ENCODE measurements around the gene MTFMT.

The MTFMT gene

DNA sequence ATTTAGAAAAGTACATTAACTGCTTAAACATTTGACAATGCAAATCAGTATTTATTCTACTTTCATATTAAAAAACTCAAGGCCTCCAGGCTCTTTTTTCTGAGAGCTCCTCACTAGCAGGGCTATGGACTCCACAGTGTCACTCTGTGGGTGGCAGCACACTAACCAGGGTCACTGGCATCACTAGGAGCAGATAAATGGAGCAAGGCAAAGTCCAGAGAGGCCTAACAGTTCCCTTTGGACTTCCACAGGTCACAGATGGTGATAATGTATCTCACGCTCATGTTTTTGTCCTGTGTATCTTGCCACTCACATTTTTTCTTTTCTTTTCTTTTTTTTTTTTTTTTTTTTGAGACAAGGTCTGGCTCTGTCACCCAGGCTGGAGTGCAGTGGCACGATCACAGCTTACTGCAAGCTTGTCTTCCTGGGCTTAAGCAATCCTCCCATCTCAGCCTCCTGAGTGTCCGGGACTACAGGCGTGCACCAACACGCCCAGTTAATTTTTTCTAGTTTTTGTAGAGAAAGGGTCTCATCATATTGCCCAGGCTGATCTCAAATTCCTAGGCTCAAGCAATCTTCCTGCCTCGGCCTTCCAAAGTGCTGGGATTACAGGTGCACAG, 47.5 kb downstream of the MTFMT start:
- DNase-seq, result no peak

DNA sequence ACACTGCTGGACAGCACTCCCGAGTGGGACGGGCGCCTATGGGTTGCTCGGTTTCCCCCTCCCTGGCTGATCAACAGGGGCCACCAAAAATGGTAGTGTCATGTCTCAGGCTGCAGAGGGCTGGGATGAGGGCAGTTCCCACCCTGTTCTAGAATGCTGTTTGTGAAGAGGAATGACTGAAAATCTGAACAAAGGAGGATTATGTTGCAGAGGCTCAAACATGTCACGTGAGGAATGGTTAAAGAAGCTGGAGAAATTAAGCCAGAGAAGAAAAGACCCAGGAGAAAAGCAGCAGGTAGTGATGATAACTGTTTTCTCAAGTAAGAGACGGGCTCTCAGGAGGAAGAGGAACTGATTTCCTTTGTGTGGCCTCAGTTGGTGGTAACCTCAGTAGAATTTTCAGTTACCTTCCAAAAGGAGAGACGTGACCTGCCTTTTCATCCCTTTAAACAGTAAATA, 50.2 kb downstream of the MTFMT start:
- DNase-seq, result no peak

DNA sequence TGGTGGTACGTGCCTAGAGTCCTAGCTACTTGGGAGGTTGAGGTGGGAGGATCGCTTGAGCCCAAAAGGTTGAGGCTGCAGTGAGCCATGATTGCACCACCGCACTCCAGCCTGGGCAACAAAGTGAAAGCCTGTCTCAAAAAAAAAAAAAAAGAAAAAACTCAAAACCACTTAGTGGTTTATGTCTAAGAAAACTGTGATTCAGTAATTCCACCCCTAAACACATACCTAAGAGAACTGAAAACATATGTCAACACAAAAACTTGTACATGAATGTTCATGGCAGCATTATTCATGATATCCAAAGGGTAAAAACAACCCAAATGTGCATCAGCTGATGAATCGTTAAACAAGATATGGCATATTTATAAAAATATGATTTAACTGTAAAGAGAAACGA, 54.0 kb downstream of the MTFMT start:
- no peak for DNase-seq

DNA sequence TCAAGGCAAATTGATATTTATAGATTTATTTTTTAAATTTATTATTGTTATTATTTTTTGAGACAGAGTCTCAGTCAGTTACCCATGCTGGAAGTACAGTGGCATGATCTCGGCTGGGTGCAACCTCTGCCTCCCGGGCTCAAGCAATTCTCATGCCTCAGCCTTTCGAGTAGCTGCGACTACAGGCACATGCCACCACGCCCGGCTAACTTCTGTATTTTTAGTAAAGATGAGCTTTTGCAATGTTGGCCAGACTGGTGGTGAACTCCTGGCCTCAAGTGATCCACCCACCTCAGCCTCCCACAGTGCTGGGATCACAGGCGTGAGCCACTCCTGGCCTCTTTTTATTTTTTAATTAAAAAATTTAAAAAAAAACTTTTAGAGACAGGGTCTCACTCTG, 58.7 kb downstream of the MTFMT start:
- DNase-seq, result no peak

DNA sequence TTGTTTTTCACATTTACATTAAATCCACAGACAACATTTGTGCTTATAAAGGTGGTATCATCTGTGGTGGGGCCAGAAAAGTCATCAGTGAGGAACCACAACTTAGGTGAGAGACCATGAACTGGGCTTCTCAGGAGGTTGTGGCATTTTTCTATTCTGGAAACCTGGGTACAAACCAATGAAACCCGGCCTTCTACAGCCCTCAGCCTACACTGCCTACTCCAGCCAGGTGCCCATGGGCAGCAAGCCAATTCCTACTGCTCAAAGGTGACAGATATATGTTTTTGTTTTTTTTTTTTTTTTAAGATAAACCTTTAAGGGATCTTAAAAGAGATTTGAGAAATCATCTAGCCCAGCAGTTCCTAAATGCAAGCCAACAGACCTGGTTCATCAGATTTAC, 60.0 kb downstream of the MTFMT start:
- DNase-seq, result no peak

DNA sequence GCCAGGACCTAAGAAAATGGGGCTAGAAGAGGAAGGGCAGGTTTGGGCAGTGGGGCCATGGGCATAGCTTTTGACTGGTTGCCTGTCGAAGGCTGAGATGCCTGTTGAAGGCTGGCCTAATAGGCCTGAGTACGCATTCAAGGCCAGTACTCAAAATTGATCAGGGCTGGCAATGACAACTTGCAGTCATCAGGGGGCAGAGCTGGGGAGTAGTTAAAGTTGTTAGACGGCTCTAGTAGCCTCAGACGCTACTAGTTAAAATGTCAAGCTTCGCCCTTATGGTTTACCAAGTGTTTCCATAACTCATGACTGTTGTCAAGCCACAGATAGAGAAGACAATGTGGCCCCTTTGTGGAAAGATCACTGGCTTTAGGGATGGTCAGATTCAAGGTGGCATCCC, 68.4 kb downstream of the MTFMT start:
- no peak for DNase-seq

DNA sequence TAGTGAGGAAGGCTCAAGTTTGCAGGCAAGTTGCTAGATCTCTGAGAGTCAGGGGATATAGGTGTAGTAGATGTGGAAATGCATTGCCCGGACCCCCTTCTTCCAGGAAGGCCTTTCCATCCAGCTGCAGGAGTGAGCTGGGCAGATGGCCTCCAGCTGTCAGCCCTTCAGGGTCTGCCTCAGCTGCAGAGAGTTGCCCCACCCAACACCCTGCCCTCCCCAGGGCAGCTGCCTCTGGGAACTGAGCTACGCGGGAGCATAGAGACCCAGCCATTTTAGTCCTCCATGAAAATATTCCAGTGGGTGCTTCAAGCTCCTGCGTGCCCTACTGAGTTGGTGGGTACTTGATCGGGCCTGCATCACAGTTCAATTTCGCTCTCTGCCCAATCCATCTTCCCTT, 69.3 kb downstream of the MTFMT start:
- DNase-seq, result no peak

DNA sequence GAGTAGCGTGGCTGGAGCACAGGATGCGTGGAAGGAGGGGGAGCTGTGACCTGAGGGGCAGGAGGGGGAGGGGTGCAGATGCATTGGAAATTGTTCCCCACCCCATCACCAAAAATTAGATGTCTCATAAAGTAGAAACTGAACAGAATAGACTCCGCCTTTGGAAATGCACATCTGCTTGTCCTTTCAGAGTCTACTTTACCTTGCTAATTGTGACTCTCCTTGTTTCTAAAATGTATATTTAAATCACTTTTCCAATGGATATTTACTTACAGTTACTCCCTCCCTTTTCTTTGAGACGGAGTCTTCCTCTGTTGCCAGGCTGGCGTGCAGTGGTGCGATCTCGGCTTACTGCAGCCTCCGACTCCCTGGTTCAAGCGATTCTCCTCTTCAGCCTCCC, 70.3 kb downstream of the MTFMT start:
- DNase-seq, result no peak

DNA sequence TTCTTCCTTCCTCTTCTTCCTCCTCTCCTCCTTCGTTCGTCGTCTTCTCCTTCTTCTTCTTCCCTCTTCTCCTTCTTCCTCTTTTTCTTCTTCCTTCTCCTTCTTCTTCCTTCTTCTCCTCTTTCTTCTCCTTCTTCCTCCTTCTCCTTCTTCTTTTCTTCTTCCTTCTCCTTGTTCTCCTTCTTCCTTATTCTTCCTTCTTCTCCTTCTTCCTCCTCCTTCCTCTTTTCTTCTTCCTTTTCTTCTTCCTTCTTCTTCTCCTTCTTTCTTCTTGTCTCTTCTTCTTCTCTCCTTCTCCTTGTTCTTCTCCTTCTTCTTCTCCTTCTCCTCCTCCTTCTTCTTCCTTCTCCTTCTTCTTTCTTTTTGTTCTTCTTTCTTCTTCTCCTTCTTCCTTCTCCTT, 75.0 kb downstream of the MTFMT start:
- no peak for DNase-seq

DNA sequence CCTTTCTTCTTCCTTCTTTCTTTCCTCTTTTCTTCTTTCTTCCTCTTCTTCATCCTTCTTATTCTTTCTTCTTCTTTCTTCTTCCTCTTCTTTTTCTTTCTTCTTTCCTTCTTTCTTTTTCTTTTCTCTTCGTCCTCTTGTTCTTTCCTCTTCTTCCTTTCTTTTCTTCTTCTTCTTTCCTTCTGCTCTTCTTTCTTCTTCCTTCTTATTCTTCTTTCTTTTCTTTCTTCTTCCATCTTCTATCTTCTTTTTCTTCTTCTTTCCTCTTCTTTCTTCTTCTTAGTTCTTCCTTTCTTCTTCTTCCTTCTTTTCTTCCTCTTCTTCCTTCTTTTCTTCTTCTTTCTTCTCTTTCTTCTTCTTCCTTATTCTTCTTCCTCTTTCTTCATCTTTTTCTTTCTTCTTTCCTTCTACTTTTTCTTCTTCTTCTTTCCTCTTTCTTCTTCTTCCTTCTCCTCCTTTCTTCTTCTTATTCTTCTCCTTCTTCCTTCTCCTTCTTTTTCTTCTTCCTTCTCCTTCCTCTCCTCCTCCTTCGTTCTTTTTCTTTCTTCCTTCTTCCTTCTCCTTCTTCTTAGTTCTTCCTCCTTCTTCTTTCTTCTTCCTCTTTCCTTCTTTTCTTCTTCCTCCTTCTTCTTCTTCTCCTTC, 77.5 kb downstream of the MTFMT start:
- DNase-seq, result no peak

Data from COR-L47 (cell line).